ENCODE results near the gene SELENOF.
A peak's percentile ranks its signal among the peaks of the same experiment; 100 is the strongest.

The SELENOF gene

GRCh38 chr1:86913896-86914600 lies at the start of gene SELENOF:
Gene SELENOF (minus strand): TSS chr1:86914126. CDS start chr1:86914111, 15 bp downstream.
- DNase-seq, result peak; percentile 94

GRCh38 chr1:86960548-86960947 lies 46.6 kb upstream of the SELENOF start:
- no peak for DNase-seq

GRCh38 chr1:86957221-86957620 lies 43.3 kb upstream of the SELENOF start:
- no peak for DNase-seq

GRCh38 chr1:86956221-86956620 lies 42.3 kb upstream of the SELENOF start:
- no peak for DNase-seq

GRCh38 chr1:86955678-86956077 lies 41.8 kb upstream of the SELENOF start:
- no peak for DNase-seq

GRCh38 chr1:86953167-86953566 lies 39.2 kb upstream of the SELENOF start:
- no peak for DNase-seq

- DNase-seq, result no peak
These were observed 37.5 kb upstream of the SELENOF start for GRCh38 chr1:86951430-86951829.

GRCh38 chr1:86950712-86951419 lies 36.9 kb upstream of the SELENOF start:
- DNase-seq, result no peak

GRCh38 chr1:86948212-86948611 lies 34.3 kb upstream of the SELENOF start:
- DNase-seq, result no peak

GRCh38 chr1:86942743-86943142 lies 28.8 kb upstream of the SELENOF start:
- DNase-seq, result no peak

- DNase-seq, result no peak
These were observed 28.1 kb upstream of the SELENOF start for GRCh38 chr1:86942042-86942441.

GRCh38 chr1:86940599-86940998 lies 26.7 kb upstream of the SELENOF start:
- no peak for DNase-seq

GRCh38 chr1:86939406-86939805 lies 25.5 kb upstream of the SELENOF start:
- no peak for DNase-seq

- no peak for DNase-seq
These were observed 24.9 kb upstream of the SELENOF start for GRCh38 chr1:86938855-86939254.

GRCh38 chr1:86938450-86938849 lies 24.5 kb upstream of the SELENOF start:
- no peak for DNase-seq

GRCh38 chr1:86933562-86934377 lies 19.8 kb upstream of the SELENOF start:
- no peak for DNase-seq

GRCh38 chr1:86933051-86933450 lies 19.1 kb upstream of the SELENOF start:
- DNase-seq, result no peak

GRCh38 chr1:86928819-86929218 lies 14.9 kb upstream of the SELENOF start:
- DNase-seq, result no peak

- no peak for DNase-seq
These were observed 13.0 kb upstream of the SELENOF start for GRCh38 chr1:86926883-86927282.

- DNase-seq, result no peak
These were observed 11.8 kb upstream of the SELENOF start for GRCh38 chr1:86925742-86926141.

- DNase-seq, result no peak
These were observed 10.5 kb upstream of the SELENOF start for GRCh38 chr1:86924324-86924960.

GRCh38 chr1:86922445-86922844 lies 8.5 kb upstream of the SELENOF start:
- DNase-seq, result no peak

- DNase-seq, result no peak
These were observed 2.8 kb upstream of the SELENOF start for GRCh38 chr1:86916752-86917151.

All from NCI-H187 treated with DMSO at 0.1 percent for 48 hours (cell line).